HG03432 (cell line): Measurements from ENCODE around the gene AMELY.
"Not testable (repeated sequence)": the region's sequence is repeated elsewhere in the genome, so short reads cannot be mapped to it uniquely, and the experiment has no call there.

ENCODE experiments used
- ATAC-seq: cut with Tn5 transposase; IDR thresholded peaks from one replicate; pipeline ENCODE4 v1.9.1; 2021; ENCODE audit warnings: mild to moderate bottlenecking, moderate library complexity; ENCODE audit not compliant: unreplicated experiment

Gene AMELY

GRCh38 chrY:6911253-6911881, at the start of gene AMELY:
Gene AMELY (minus strand): TSS chrY:6911752. CDS start chrY:6872608, 39,144 bp downstream.
- ATAC-seq = no peak

DNA sequence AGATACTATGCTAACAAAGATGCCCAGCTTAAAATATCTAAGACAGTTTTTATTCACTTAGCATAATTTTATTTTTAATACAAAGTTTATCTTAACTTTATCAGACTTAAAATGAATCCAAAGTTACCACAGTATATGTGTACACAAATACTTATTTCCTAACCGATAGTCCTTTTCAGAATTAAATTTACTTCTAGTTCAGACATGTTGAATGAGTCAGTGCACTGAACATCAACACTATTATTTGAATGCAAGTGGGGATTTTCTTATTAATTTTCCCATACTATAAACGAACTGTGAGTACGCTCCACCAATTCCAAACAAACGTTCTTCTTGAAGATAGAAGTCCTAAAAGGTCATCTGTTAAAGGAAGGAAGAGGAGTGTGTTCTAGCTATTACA, 38.4 kb upstream of the AMELY start:
- ATAC-seq = no peak

DNA sequence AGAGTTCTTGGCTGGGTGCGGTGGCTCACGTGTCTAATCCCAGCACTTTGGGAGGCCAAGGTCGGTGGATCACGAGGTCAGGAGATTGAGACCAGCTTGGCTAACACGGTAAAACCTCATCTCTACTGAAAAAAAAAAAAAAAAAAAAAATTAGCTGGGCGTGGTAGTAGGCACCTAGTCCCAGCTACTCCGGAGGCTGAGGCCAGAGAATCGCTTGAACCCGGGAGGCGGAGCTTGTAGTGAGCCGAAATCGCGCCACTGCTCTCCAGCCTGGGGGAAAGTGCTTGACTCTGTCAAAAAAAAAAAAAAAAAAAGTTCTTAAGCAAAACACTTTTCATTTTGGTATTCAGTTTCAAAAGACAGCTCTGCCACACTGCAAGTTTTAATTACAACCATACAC, 36.8 kb upstream of the AMELY start:
- no peak for ATAC-seq

DNA sequence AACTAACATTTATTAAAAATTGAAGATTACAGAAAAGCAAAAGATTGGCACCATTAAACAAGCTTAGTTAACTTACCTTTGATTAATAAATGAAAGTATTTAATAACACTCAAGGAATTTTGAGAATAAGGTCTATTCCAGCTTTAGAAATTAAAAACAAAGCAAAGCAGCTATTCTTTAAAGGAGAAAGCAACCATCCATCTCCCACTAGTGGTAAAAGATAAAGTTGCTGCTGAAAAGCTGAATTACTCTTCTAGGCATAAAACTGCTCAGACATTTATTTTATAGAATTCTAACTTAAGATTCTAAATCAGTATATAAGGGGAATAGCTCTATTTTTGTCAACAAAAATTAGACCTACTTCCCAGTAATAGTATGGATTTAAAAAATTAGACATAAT, 36.1 kb upstream of the AMELY start:
- ATAC-seq = no peak

DNA sequence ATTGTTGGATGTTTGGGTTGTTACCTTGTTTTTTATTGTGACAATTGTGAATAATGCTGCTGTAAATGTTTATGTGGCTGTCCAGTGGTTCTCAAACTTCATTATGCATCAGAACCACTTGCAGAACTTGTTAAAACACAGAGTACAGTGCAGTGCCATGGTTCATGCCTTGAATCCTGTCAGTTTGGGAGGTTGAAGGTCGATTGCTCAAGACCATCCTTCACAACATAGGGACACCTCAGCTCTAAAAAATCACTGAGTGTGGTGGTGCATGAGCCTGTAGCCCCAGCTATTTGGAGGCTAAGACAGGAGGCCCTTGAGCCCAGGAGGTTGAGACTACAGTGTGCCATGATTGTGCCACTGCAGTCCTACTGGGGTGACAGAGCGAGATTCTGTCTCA, 23.9 kb upstream of the AMELY start:
- ATAC-seq = no peak

DNA sequence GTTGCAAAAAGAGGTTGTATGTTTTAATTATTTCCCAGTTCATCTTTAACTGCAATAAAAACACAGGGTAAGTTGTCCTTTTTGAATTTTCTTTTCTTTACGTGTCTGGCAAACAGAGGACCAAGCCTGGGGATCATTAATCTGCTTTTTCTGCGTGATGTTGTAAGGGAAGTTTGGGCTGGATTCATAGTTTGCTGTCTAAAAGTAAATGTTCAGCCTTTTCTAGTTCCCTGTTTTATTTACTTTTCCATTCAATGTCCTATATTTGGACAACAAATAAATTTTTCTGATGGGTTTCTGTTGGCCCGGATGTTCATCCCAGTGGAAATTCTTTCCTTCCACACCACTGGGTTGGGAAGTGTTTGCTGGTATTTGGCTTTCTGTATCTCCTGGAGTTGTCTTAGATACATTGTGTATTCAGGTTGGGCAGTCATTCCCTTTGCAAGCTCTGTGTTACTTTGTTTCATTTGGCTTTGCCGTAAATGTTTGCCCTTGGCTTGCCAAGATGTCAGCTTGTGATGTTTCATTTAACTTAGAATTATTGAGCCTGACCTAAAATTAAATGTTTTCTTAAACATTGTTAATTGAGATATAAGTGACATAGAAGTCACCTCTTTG, 20.3 kb upstream of the AMELY start:
- ATAC-seq = no peak

GRCh38 chrY:6929237-6929636, 17.7 kb upstream of the AMELY start:
- ATAC-seq = no peak

DNA sequence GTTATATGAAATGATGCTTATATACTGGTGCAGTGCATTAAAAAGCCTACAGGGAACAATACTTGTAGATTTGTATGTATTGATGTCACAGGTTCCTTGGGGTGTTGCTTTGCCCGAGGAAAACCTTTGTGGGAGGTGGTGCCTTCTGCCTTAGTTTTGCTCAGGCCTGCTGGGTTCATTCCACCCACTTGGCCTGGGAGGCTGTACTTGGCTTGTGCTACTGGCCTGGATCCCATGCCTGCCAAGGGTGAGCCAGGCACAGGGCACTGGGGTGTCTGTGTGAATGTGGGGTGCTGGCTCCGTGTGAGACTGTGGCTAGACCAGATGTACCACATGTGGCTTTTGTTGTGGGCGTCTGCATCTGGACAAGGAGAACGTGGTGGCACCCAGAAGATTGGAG, 16.7 kb upstream of the AMELY start:
- no peak for ATAC-seq

DNA sequence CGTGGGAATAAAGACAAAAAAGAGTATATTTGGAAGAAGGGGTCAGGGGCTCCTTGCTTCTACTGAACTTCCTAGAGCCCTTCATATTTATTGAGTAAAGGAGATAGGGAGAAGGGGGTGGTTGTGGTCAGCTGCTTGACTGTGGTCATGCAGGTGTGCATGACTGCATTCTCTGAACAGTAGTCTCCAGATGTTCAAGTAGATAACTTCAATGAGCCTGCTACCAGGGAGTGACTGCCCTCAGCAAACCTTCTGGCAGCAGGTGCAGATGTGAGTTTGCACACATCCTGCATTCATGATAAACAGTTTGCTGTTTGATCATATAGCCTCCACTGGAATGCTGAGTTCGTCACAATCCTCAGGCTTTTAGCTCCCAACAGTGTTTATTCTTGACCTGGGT, 9.5 kb upstream of the AMELY start:
- ATAC-seq = no peak

GRCh38 chrY:6913362-6913761, 1.8 kb upstream of the AMELY start:
- ATAC-seq = no peak

DNA sequence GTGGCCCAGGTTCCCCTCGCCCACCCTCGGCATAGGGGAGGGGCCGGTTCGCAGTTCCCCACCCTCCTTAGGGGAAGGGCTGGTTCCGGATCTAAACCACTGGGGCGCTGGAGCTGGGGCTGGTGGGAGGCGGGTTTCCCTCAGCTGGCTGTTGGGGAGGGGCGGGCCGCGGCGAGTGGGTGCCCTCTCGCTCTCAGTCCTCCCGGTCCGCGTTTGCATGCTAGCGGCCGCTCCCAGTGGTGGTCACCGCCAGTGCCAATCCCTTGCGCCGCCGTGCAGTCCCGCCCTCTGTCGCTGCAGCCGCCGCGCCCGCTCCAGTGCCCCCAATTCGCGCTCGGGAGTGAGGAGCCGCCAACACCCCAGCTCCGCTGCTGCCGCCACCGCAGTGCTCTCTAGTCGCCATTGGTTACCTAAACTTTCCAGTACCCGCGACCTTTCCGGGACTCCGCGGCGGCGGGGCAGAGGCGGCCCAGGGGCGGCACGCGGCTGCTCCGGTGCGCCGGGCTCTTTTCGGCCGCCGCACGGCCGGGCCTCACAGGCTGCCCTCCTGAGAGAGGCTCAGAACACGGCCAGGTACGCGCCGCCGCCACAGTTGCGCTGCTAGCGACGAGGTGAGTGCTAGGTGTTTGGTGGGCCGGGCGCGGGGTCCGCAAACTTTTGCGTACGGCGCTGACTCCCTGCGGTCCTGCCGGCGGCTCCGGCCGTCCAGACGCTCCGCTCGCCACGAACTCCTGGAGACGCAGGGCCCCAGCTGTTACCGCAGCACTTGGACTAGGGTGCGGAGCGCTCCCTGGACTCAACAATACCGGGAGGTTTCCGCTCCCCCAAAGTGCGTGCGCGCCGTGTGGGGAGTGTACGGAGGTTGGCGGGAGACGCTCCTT, 940 bp downstream of the AMELY start, which contains the start of gene TBL1Y:
TSS of gene TBL1Y (plus strand) at position 326 of the 881 bp plus-strand sequence. CDS start 114,388 bp downstream, outside the sequence.
- ATAC-seq = no peak

GRCh38 chrY:6909856-6910255, 1.7 kb downstream of the AMELY start:
- ATAC-seq = no peak

- ATAC-seq = no peak
These were observed 2.4 kb downstream of the AMELY start for GRCh38 chrY:6909118-6909521.

DNA sequence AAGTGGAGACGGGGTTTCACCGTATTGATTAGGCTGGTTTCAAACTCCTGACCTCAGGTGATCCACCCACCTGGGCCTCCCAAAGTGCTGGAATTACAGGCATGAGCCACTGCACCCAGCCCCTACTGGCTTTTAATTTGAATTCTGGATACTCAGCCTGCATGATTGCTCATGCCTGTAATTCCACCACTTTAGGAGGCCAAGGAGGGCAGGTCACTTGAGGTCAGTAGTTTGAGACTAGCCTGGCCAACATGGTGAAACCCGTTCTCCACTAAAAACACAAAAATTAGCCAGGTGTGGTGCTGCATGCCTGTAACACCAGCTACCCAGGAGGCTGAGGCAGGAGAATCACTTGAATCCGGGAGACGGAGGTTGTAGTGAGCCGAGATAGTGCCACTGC, 3.5 kb downstream of the AMELY start:
- not testable (repeated sequence) for ATAC-seq

GRCh38 chrY:6907591-6907990, 4.0 kb downstream of the AMELY start:
- no peak for ATAC-seq

DNA sequence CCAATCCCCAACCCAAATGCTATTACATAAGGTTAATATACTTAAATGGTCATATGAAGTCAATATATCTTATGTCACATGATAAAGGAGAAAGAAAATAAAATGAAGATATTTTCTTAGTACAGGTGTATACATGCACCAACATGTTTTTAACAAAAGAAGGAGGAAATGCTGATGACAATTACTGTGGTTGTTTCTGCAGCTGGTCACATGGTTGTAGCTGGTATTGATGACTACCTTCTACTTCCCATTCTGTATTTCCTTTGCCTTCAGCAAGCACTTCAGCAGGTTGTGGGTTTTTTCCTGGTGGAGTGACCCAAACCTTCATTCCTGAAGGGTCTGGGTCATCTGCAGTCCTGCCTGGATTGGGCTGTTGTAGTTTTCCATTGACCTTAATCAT, 9.4 kb downstream of the AMELY start:
- ATAC-seq = not testable (repeated sequence)

- no peak for ATAC-seq
These were observed 16.3 kb downstream of the AMELY start for GRCh38 chrY:6895236-6895635.

DNA sequence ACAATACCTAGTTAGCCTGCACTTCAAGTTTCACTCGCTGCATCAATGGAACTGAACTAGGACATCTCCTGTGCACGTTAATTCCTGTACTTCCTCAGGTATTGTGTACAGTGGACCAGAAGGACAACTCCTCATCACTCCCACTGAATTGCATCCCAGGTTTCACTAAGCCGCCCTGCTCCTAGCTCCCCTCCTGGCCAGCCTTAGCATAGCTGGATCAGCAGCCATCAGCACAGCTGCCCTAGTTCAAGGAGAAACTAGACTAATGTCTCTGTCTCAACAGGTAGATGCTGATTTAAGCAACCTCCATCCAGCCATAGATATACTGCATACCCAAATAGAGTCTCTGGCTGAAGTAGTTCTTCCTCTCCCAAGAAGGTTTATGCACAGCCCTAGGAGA, 17.1 kb downstream of the AMELY start:
- no peak for ATAC-seq

DNA sequence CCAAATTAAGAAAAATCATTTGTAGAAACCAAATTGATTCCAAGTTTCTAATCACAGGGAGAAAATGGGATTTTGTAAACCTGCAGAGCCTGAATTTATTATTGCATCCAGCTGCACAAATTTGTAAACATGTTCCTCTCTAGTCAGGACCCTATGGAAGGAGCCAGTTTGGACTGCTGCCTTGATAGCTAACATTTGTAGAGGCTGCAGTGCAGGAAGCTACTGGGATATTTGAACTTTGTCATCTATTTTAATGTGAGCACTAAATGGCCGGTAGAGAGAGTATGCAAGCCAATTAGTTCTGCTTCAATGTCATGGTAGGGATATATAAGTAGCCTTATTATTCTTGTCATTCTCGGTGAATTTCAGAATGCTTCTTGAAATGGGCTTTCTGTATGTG, 62.2 kb downstream of the AMELY start:
- ATAC-seq = no peak

DNA sequence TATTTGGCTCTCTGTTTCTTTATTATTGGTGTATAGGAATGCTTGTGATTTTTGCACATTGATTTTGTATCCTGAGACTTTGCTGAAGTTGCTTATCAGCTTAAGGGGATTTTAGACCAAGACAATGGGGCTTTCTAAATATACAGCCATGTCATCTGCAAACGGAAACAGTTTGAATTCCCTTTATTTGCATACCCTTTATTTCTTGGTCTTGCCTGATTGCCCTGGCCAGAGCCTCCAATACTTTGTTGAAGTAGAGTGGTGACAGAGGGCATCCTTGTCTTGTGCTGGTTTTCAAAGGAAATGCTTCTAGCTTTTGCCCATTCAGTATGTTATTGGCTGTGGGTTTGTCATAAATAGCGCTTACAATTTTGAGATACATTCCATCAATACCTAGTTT, 68.9 kb downstream of the AMELY start:
- not testable (repeated sequence) for ATAC-seq
